Calu3 (cell line): Measurements from ENCODE around the gene ZNF708. TPM values are rescaled to one million over a fixed set of nuclear protein-coding genes. Genes with fewer than 3 reads are reported as not detected.
"Not testable (repeated sequence)": the region's sequence is repeated elsewhere in the genome, so short reads cannot be mapped to it uniquely, and the experiment has no call there.

Source experiments
- BruUV-seq: library from RNA; stranded (reverse); fragments of 400-500 nt; replicated peaks from 2 replicates; lab custom pipeline; 2021; lab: Mats Ljungman, UMichigan
- CTCF ChIA-PET: fragments of 300-600 bp; sonication (Branson Sonifier 250); formaldehyde crosslinking; loops from one replicate; lab custom pipeline; 2022; ENCODE audit warnings: antibody characterized with exemption; lab: Charles Lee
- DNase-seq: peaks from one replicate; pipeline ENCODE4 v3.0.0; 2022
- H3K27ac Mint-ChIP-seq: one replicate; pipeline ENCODE4 v1.8.0; 2022; ENCODE audit warnings: mixed read lengths; ENCODE audit not compliant: unreplicated experiment
- H3K27me3 Mint-ChIP-seq: one replicate; pipeline ENCODE4 v1.8.0; 2022; ENCODE audit warnings: mixed read lengths; ENCODE audit not compliant: unreplicated experiment
- H3K36me3 Mint-ChIP-seq: one replicate; pipeline ENCODE4 v1.8.0; 2022; ENCODE audit warnings: mild to moderate bottlenecking, moderate library complexity, mixed read lengths; ENCODE audit not compliant: insufficient read depth, unreplicated experiment
- H3K4me1 Mint-ChIP-seq: one replicate; pipeline ENCODE4 v1.8.0; 2022; ENCODE audit warnings: mild to moderate bottlenecking, low read depth, mixed read lengths; ENCODE audit not compliant: unreplicated experiment
- H3K4me3 Mint-ChIP-seq: one replicate; pipeline ENCODE4 v1.8.0; 2022; ENCODE audit warnings: mild to moderate bottlenecking, low read depth, moderate library complexity, mixed read lengths; ENCODE audit not compliant: unreplicated experiment
- H3K9me3 Mint-ChIP-seq: one replicate; pipeline ENCODE4 v1.8.0; 2022; ENCODE audit warnings: low read depth, mixed read lengths; ENCODE audit not compliant: unreplicated experiment
- CTCF ChIP-seq: fragments of 200-600 bp; IDR thresholded peaks from one replicate; pipeline ENCODE4 v1.8.0; 2022; ENCODE audit warnings: antibody characterized with exemption; ENCODE audit not compliant: unreplicated experiment
- intact Hi-C: fragments of 100-400 bp; cut with micrococcal nuclease; formaldehyde crosslinking; loops from one replicate; pipeline ENCODE4 v1.10.0; 2022; ENCODE audit not compliant: unreplicated experiment
- total RNA-seq: library from RNA; stranded (reverse); gene quantifications from 2 replicates; pipeline ENCODE4 v1.2.3, GENCODE V29; 2022

ZNF708 gene
- total RNA-seq, 1 experiment from 2014 or later = 4.9 TPM

GRCh38 chr19:21264891-21265290 lies 64.3 kb downstream of the ZNF708 start:
- Mint-ChIP-seq H3K27me3 (no peaks in the 10 kb centered on the region), H3K4me3 (no peak overlapping the region), H3K9me3 (peaks cover 8% of the 10 kb centered on the region), H3K4me1 (no peaks in the 10 kb centered on the region), H3K27ac (no peak overlapping the region), H3K36me3 (no peaks in the 10 kb centered on the region)
- intact Hi-C loops = no loop called here
- no TSS peak for BruUV-seq
- no peak for TF ChIP-seq CTCF
- CTCF ChIA-PET = no interaction called here
- DNase-seq = no peak

DNA sequence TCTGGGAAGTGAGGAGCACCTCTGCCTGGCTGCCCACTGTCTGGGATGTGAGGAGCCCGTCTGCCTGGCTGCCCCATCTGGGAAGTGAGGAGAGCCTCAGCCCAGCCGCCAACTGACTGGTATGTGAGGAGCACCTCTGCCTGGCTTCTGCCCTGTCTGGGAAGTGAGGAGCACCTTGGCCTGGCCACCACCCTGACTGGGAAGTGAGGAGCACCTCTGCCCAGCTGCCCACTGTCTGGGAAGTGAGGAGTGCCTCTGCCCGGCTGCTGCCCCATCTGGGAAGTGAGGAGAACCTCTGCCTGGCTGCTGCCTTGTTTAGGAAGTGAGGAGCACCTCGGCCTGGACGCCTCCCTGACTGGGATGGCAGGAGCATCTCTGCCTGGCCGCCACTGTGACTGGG lies 64.8 kb downstream of the ZNF708 start:
- DNase-seq = no peak
- Mint-ChIP-seq H3K9me3 (peaks cover 8% of the 10 kb centered on the region), H3K4me1 (no peaks in the 10 kb centered on the region), H3K27ac (no peak overlapping the region), H3K36me3 (no peaks in the 10 kb centered on the region), H3K27me3 (no peaks in the 10 kb centered on the region), H3K4me3 (no peak overlapping the region)
- TF ChIP-seq CTCF = no peak
- intact Hi-C loops = no loop called here
- CTCF ChIA-PET = no interaction called here
- no TSS peak for BruUV-seq

- CTCF ChIA-PET, H3K27ac Mint-ChIP-seq, H3K4me3 Mint-ChIP-seq, DNase-seq, H3K36me3 Mint-ChIP-seq, H3K27me3 Mint-ChIP-seq, H3K4me1 Mint-ChIP-seq, H3K9me3 Mint-ChIP-seq, intact Hi-C loops, BruUV-seq: not testable (repeated sequence)
Measured at GRCh38 chr19:21260848-21261381, 68.3 kb downstream of the ZNF708 start.

DNA sequence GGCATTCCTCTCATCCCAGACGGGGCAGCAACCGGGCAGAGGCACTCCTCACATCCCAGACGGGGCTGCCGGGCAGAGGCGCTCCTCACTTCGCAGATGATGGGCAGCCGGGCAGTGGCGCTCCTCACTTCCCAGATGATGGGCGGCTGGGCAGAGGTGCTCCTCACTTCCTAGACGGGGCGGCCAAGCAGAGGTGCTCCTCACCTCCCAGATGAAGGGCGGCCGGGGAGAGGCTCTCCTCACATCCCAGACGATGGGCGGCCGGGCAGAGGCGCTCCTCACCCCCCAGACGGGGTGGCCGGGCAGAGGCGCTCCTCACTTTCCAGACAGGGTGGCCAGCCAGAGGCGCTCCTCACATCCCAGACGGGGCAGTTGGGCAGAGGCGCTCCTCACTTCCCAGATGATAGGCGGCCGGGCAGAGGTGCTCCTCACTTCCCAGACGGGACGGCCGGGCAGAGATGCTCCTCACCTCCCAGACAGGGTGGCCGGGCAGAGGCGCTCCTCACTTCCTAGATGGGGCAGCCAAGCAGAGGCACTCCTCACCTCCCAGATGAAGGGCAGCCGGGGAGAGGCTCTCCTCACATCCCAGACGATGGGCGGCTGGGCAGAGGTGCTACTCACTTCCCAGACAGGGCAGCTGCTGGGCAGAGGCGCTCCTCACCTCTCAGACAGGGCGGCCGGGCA lies 68.9 kb downstream of the ZNF708 start:
- CTCF ChIA-PET = no interaction called here
- no TSS peak for BruUV-seq
- Mint-ChIP-seq H3K4me1 (no peaks in the 10 kb centered on the region), H3K27me3 (no peaks in the 10 kb centered on the region), H3K9me3 (peaks cover 8% of the 10 kb centered on the region), H3K36me3 (no peaks in the 10 kb centered on the region), H3K27ac (no peak overlapping the region), H3K4me3 (no peak overlapping the region)
- DNase-seq = no peak
- intact Hi-C loops = no loop called here
- TF ChIP-seq CTCF = no peak

DNA sequence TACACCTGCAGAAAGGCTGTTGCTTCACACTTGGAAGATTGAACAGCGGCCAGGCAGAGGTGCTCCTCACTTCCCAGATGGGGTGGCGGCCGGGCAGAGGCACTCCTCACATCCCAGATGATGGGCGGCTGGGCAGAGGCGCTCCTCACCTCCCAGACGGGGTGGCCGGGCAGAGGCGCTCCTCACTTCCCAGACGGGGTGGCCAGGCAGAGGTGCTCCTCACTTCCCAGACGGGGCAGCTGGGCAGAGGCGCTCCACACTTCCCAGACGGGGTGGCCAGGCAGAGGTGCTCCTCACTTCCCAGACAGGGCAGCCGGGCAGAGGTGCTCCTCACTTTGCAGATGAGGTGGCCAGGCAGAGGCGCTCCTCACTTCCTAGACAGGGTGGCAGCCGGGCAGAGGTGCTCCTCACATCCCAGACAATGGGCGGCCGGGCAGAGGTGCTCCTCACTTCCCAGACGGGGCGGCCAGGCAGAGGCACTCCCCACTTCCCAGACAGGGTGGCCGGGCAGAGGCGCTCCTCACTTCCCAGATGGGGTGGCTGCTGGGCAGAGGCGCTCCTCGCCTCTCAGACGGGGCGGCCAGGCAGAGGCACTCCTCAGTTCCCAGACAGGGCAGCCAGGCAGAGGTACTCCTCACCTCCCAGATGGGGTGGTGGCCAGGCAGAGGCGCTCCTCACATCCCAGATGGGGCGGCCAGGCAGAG lies 69.6 kb downstream of the ZNF708 start:
- H3K27me3 Mint-ChIP-seq, DNase-seq, H3K27ac Mint-ChIP-seq, H3K4me1 Mint-ChIP-seq, BruUV-seq, CTCF ChIA-PET, H3K36me3 Mint-ChIP-seq, H3K4me3 Mint-ChIP-seq, intact Hi-C loops: not testable (repeated sequence)
- H3K9me3 Mint-ChIP-seq = peaks cover 13% of the 10 kb centered on the region
